HCT116 (cell line): ENCODE results near the gene AK5. TPM values are rescaled to one million over a fixed set of nuclear protein-coding genes. Genes with fewer than 3 reads are reported as not detected.

Experiments
- ATAC-seq: fragments of 200-7000 bp; cut with Tn5 transposase; 2 replicates; pipeline ENCODE4 v1.9.1; 2020; ENCODE audit warnings: mild to moderate bottlenecking, moderate library complexity
- BruUV-seq: library from RNA; stranded (reverse); fragments of 400-500 nt; replicated peaks from 2 replicates; lab custom pipeline; 2021; lab: Mats Ljungman, UMichigan
- CTCF ChIA-PET: fragments of 300-600 bp; sonication (Branson Sonifier 250); formaldehyde crosslinking; loops from one replicate; lab custom pipeline; 2021; ENCODE audit warnings: antibody characterized with exemption; lab: Charles Lee
- POLR2A ChIA-PET: fragments of 300-600, 350-600 bp; sonication (Branson Sonifier 250); formaldehyde crosslinking; loops from one replicate; lab custom pipeline; 2021; ENCODE audit warnings: antibody characterized with exemption; lab: Charles Lee
- RAD21 ChIA-PET, 2 experiments: fragments of 300-600 bp; sonication (Branson Sonifier 250); formaldehyde crosslinking; loops; one replicate each; lab custom pipeline; 2023; ENCODE audit warnings: low total read pairs in 2 of 2; ENCODE audit not compliant: uncharacterized antibody in 2 of 2, unreplicated experiment in 2 of 2, low non-redundant PET in 1 of 2; lab: Charles Lee
- DNase-seq: peaks from one replicate; pipeline ENCODE4 v3.0.0-alpha.2; 2010; ENCODE audit warnings: low read depth, low spot score
- H2AFZ ChIP-seq: fragments of 200-600 bp; shearing (Covaris generic), sonication (generic); 2 replicates; pipeline ENCODE4 v1.6.1; 2017; ENCODE audit warnings: low read depth, mixed run types, mixed read lengths, antibody characterized with exemption, low read length; ENCODE audit not compliant: poor library complexity, severe bottlenecking
- H3K27ac ChIP-seq: 2 replicates; pipeline ENCODE4 v1.5.1; 2012; ENCODE audit warnings: low read depth, low read length
- H3K27me3 ChIP-seq: fragments of 200-600 bp; sonication (generic); 2 replicates; pipeline ENCODE4 v1.6.1; 2016; ENCODE audit warnings: mixed run types, low read length, mixed read lengths; ENCODE audit not compliant: insufficient read depth
- H3K36me3 ChIP-seq, 2 experiments: fragments of 200-500 bp in 1 of 2; fragments of 200-600 bp in 1 of 2; sonication (Bioruptor generic) in 1 of 2; sonication (generic) in 1 of 2; 2 replicates each; pipeline versions ENCODE4 v1.5.1 to v1.6.1; 2014 to 2016; ENCODE audit warnings: low read length in 2 of 2, inconsistent platforms in 1 of 2, mixed read lengths in 1 of 2, mixed run types in 1 of 2; ENCODE audit not compliant: insufficient read depth in 2 of 2, control insufficient read depth in 1 of 2
- H3K4me1 ChIP-seq, 2 experiments: fragments of 200-600 bp in 1 of 2; sonication (generic) in 1 of 2; 2 replicates each; pipeline versions ENCODE4 v1.5.1 to v1.6.1; 2012 to 2017; ENCODE audit warnings: low read length in 2 of 2, inconsistent platforms in 1 of 2, mild to moderate bottlenecking in 1 of 2, mixed read lengths in 1 of 2, mixed run types in 1 of 2, moderate library complexity in 1 of 2; ENCODE audit not compliant: insufficient read depth in 2 of 2, control insufficient read depth in 1 of 2
- H3K4me2 ChIP-seq: fragments of 200-600 bp; sonication (generic); 2 replicates; pipeline ENCODE4 v1.6.1; 2017; ENCODE audit warnings: mixed run types, low read length, mixed read lengths
- H3K4me3 ChIP-seq, 2 experiments: fragments of 200-600 bp in 1 of 2; sonication (generic) in 1 of 2; replicated peaks in 1 of 2; 2 replicates each; pipeline ENCODE4 v1.5.1; 2011 to 2016; ENCODE audit warnings: low read length in 2 of 2, control low read depth in 1 of 2, low read depth in 1 of 2, mild to moderate bottlenecking in 1 of 2, mixed read lengths in 1 of 2, mixed run types in 1 of 2
- H3K79me2 ChIP-seq: fragments of 200-600 bp; sonication (generic); 2 replicates; pipeline ENCODE4 v1.6.1; 2017; ENCODE audit warnings: mild to moderate bottlenecking, mixed run types, low read length, moderate library complexity, mixed read lengths; ENCODE audit not compliant: insufficient read depth
- H3K9ac ChIP-seq: fragments of 200-600 bp; sonication (generic); 2 replicates; pipeline ENCODE4 v1.6.1; 2016; ENCODE audit warnings: low read length, mixed read lengths
- H3K9me2 ChIP-seq: fragments of 200-600 bp; sonication (generic), shearing (Covaris generic); 2 replicates; pipeline ENCODE4 v1.6.1; 2017; ENCODE audit warnings: mixed run types, mild to moderate bottlenecking, moderate library complexity; ENCODE audit not compliant: insufficient read depth
- H3K9me3 ChIP-seq, 2 experiments: fragments of 200-500 bp in 1 of 2; fragments of 200-600 bp in 1 of 2; sonication (Bioruptor generic) in 1 of 2; sonication (generic) in 1 of 2; 2 replicates each; pipeline ENCODE4 v1.6.1; 2014 to 2017; ENCODE audit warnings: low read length in 2 of 2, mixed read lengths in 2 of 2, inconsistent platforms in 1 of 2, low read depth in 1 of 2, mild to moderate bottlenecking in 1 of 2, mixed run types in 1 of 2, moderate library complexity in 1 of 2; ENCODE audit not compliant: control insufficient read depth in 1 of 2, insufficient read depth in 1 of 2
- H4K20me1 ChIP-seq: fragments of 200-600 bp; sonication (generic), shearing (Covaris generic); 2 replicates; pipeline ENCODE4 v1.6.1; 2017; ENCODE audit warnings: mixed run types, mild to moderate bottlenecking, moderate library complexity; ENCODE audit not compliant: insufficient read depth
- CEBPB ChIP-seq: IDR thresholded peaks from 2 replicates; pipeline ENCODE4 v1.6.1; 2012; ENCODE audit warnings: low read depth
- EZH2 ChIP-seq: fragments of 200-600 bp; sonication (generic); IDR thresholded peaks from 2 replicates; pipeline ENCODE4 v1.6.1; 2017; ENCODE audit warnings: antibody characterized with exemption, mixed run types
- EZH2phosphoT487 ChIP-seq: fragments of 200-600 bp; IDR thresholded peaks from 2 replicates; pipeline ENCODE4 v1.6.1; 2018; ENCODE audit warnings: antibody characterized with exemption, borderline replicate concordance
- JUND ChIP-seq: IDR thresholded peaks from 2 replicates; pipeline ENCODE4 v1.6.1; 2012
- POLR2AphosphoS5 ChIP-seq: IDR thresholded peaks from 2 replicates; pipeline ENCODE4 v1.6.1; 2011; ENCODE audit warnings: mild to moderate bottlenecking, low read depth, low read length, moderate library complexity
- RAD21 ChIP-seq: IDR thresholded peaks from 2 replicates; pipeline ENCODE4 v1.6.1; 2012; ENCODE audit warnings: low read depth, mild to moderate bottlenecking
- SRF ChIP-seq: IDR thresholded peaks from 2 replicates; pipeline ENCODE4 v1.6.1; 2012; ENCODE audit warnings: low read depth
- YY1 ChIP-seq: IDR thresholded peaks from 2 replicates; pipeline ENCODE4 v1.6.1; 2011; ENCODE audit warnings: low read length, low read depth, moderate library complexity, mild to moderate bottlenecking; ENCODE audit not compliant: insufficient replicate concordance; ENCODE audit errors: extremely low read depth
- intact Hi-C: fragments of 100-400 bp; cut with micrococcal nuclease; formaldehyde crosslinking; loops from 2 replicates; pipeline ENCODE4 v1.10.0; 2022
- total RNA-seq: library from RNA; stranded (reverse); gene quantifications from one replicate; pipeline ENCODE4 v1.2.1, GENCODE V29; 2021; ENCODE audit not compliant: unreplicated experiment
- TF ChIP-seq, protein P1 (sequence below): IDR thresholded peaks from 2 replicates; pipeline ENCODE4 v1.6.1; 2012; ENCODE audit warnings: low read depth
- TF ChIP-seq, protein P2 (sequence below): IDR thresholded peaks from 2 replicates; pipeline ENCODE4 v1.6.1; 2012
- TF ChIP-seq, protein P3 (sequence below): IDR thresholded peaks from 2 replicates; pipeline ENCODE4 v1.6.1; 2012

Gene AK5
- total RNA-seq, 1 experiment from 2014 or later = 0.22 TPM

GRCh38 chr1:77553568-77554291 is 271.9 kb downstream of the AK5 start:
- no peak overlapping the region for H3K27ac ChIP-seq
- no peak for ATAC-seq
- no peaks in the 10 kb centered on the region for H3K9me2 ChIP-seq
- H3K27me3 ChIP-seq = no peaks in the 10 kb centered on the region
- H3K4me2 ChIP-seq = no peak overlapping the region
- no peaks in the 10 kb centered on the region for H3K36me3 ChIP-seq
- H3K4me3 ChIP-seq = no peak overlapping the region
- H3K79me2 ChIP-seq = no peaks in the 10 kb centered on the region
- BruUV-seq = no TSS peak
- TF ChIP-seq YY1 = no peak
- TF ChIP-seq SRF = no peak
- TF ChIP-seq EZH2phosphoT487 = no peak
- TF ChIP-seq, all 23 proteins: peak for 0
- Histone ChIP-seq H3K4me1 (no peaks in the 10 kb centered on the region), H4K20me1 (no peaks in the 10 kb centered on the region), H3K9ac (no peak overlapping the region), H3K9me3 (no peaks in the 10 kb centered on the region), H2AFZ (no peak overlapping the region)
- RAD21 ChIA-PET = no interaction called here
- intact Hi-C loops = no loop called here
- POLR2A ChIA-PET = no interaction called here
- no peak for DNase-seq
- CTCF ChIA-PET = no interaction called here

DNA sequence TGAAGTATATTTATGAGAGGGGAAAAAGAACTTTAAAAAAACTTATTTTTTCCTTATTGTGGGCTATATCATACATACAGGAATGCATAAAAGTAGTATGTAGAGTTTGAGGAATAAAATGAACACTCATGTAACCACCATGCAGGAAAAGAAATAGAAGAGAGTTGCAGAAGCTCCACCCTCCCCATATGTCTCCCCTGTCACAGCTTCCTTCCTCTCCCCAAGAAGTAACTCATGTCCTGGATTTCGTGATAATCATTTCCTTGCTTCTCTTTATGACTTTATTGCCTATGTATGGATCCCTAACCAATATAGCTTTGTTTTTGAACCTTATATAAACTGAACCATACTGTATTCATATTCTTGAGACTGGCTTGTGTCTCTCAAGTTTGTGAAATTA is 274.2 kb downstream of the AK5 start:
- H3K27me3 ChIP-seq = no peaks in the 10 kb centered on the region
- ATAC-seq (no peak), DNase-seq (no peak)
- H3K79me2 ChIP-seq = no peaks in the 10 kb centered on the region
- CTCF ChIA-PET = no interaction called here
- H3K9me2 ChIP-seq = no peaks in the 10 kb centered on the region
- no TSS peak for BruUV-seq
- no peak overlapping the region for H3K4me2 ChIP-seq
- TF ChIP-seq POLR2AphosphoS5 (no peak), EZH2 (no peak), SRF (no peak), EZH2phosphoT487 (no peak), RAD21 (no peak), CEBPB (no peak), JUND (no peak)
- TF ChIP-seq, protein P1, sequence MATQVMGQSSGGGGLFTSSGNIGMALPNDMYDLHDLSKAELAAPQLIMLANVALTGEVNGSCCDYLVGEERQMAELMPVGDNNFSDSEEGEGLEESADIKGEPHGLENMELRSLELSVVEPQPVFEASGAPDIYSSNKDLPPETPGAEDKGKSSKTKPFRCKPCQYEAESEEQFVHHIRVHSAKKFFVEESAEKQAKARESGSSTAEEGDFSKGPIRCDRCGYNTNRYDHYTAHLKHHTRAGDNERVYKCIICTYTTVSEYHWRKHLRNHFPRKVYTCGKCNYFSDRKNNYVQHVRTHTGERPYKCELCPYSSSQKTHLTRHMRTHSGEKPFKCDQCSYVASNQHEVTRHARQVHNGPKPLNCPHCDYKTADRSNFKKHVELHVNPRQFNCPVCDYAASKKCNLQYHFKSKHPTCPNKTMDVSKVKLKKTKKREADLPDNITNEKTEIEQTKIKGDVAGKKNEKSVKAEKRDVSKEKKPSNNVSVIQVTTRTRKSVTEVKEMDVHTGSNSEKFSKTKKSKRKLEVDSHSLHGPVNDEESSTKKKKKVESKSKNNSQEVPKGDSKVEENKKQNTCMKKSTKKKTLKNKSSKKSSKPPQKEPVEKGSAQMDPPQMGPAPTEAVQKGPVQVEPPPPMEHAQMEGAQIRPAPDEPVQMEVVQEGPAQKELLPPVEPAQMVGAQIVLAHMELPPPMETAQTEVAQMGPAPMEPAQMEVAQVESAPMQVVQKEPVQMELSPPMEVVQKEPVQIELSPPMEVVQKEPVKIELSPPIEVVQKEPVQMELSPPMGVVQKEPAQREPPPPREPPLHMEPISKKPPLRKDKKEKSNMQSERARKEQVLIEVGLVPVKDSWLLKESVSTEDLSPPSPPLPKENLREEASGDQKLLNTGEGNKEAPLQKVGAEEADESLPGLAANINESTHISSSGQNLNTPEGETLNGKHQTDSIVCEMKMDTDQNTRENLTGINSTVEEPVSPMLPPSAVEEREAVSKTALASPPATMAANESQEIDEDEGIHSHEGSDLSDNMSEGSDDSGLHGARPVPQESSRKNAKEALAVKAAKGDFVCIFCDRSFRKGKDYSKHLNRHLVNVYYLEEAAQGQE = no peak
- TF ChIP-seq, protein P2, sequence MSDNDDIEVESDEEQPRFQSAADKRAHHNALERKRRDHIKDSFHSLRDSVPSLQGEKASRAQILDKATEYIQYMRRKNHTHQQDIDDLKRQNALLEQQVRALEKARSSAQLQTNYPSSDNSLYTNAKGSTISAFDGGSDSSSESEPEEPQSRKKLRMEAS = no peak
- TF ChIP-seq, protein P3, sequence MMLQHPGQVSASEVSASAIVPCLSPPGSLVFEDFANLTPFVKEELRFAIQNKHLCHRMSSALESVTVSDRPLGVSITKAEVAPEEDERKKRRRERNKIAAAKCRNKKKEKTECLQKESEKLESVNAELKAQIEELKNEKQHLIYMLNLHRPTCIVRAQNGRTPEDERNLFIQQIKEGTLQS = no peak
- no peaks in the 10 kb centered on the region for H3K36me3 ChIP-seq
- POLR2A ChIA-PET = no interaction called here
- H3K27ac ChIP-seq = no peak overlapping the region
- intact Hi-C loops = no loop called here
- no peaks in the 10 kb centered on the region for H3K9me3 ChIP-seq
- H3K9ac ChIP-seq = no peak overlapping the region
- H3K4me3 ChIP-seq = no peak overlapping the region
- H3K4me1 ChIP-seq = no peaks in the 10 kb centered on the region
- RAD21 ChIA-PET = no interaction called here
- no peak overlapping the region for H2AFZ ChIP-seq
- no peaks in the 10 kb centered on the region for H4K20me1 ChIP-seq
